Measurements from ENCODE around the gene IPO11. TPM values are rescaled to one million over a fixed set of nuclear protein-coding genes. Genes with fewer than 3 reads are reported as not detected.

The IPO11 gene
- total and polyA plus RNA-seq, 2 experiments from 2014 or later = 18.7 to 64.7 TPM

- H3K4me1 ChIP-seq (ENCODE audit: insufficient read depth) = peaks cover 12% of the 10 kb centered on the region
- Mint-ChIP-seq H3K27me3 (ENCODE audit: insufficient read depth, low read depth, poor library complexity) (peaks cover 5% of the 10 kb centered on the region), H3K9me3 (peaks cover 14% of the 10 kb centered on the region; the same call in 2 of the 3 replicates), H3K27ac (no peak overlapping the region; the same call in 1 of the 2 replicates), H3K4me3 (no peak overlapping the region), H3K4me1 (peaks cover 15% of the 10 kb centered on the region), H3K36me3 (ENCODE audit: low read depth) (peaks cover 27% of the 10 kb centered on the region)
- DNase-seq (ENCODE audit: low spot score) = no peak
- no peak for ATAC-seq
- H3K79me2 ChIP-seq (replicated peaks; ENCODE audit: insufficient read depth) = no peaks in the 10 kb centered on the region
- peaks cover 14% of the 10 kb centered on the region for H3F3A ChIP-seq (replicated peaks; ENCODE audit: low read depth)
- no peak overlapping the region for H2AFZ ChIP-seq
- H3K4me3 ChIP-seq = no peak overlapping the region
- H3K27me3 ChIP-seq (ENCODE audit: insufficient read depth) = no peaks in the 10 kb centered on the region
- no peaks in the 10 kb centered on the region for H4K20me1 ChIP-seq (replicated peaks; ENCODE audit: insufficient read depth)
- TF ChIP-seq ZNF462 (CRISPR knock-in tag; IDR thresholded peaks at IDR 0.05) (no peak), ZNF114 (CRISPR knock-in tag; IDR thresholded peaks at IDR 0.05) (no peak), STAT1 (IDR thresholded peaks at IDR 0.05; ENCODE audit: unreplicated experiment) (no peak), ZNF331 (CRISPR knock-in tag; IDR thresholded peaks at IDR 0.05; ENCODE audit: low read depth) (no peak), NANOG (IDR thresholded peaks at IDR 0.05; ENCODE audit: borderline replicate concordance) (no peak), CREB1 (CRISPR knock-in tag; IDR thresholded peaks at IDR 0.05; ENCODE audit: low read depth) (no peak), EZH2phosphoT487 (IDR thresholded peaks at IDR 0.05; ENCODE audit: unreplicated experiment) (no peak), JUNB (IDR thresholded peaks at IDR 0.05; ENCODE audit: unreplicated experiment) (no peak), POLR2AphosphoS5 (IDR thresholded peaks at IDR 0.05; ENCODE audit: low read depth) (no peak)
- H3K36me3 ChIP-seq (ENCODE audit: insufficient read depth) = no peaks in the 10 kb centered on the region
- no peak overlapping the region for H3K4me2 ChIP-seq
- H3K9me2 ChIP-seq (ENCODE audit: insufficient read depth) = no peaks in the 10 kb centered on the region; the same call in none of the 2 replicates
- no peak overlapping the region for H3K27ac ChIP-seq (ENCODE audit: low read depth)
Measured at GRCh38 chr5:62616615-62617277, 204.2 kb downstream of the IPO11 start.

Measured in GM23338 (cell line).